CD14-positive monocyte (primary cell): ENCODE measurements around the gene NKAIN2. TPM values are rescaled to one million over a fixed set of nuclear protein-coding genes. Genes with fewer than 3 reads are reported as not detected.

Source experiments
- DNase-seq, 3 donors: peaks; one replicate each; pipeline ENCODE4 v3.0.0-alpha.2; 2011 to 2022
- H2AFZ ChIP-seq: 2 replicates; pipeline ENCODE4 v1.6.0; 2012; ENCODE audit warnings: mild to moderate bottlenecking, low read depth, low read length, inconsistent platforms; ENCODE audit not compliant: insufficient read depth, poor library complexity, severe bottlenecking
- H3K27ac ChIP-seq, 2 donors: 1 replicate in 1 of 2; 2 replicates in 1 of 2; pipeline ENCODE4 v1.5.1; 2012 to 2013; ENCODE audit warnings: low read length in 2 of 2, control low read depth in 1 of 2, inconsistent platforms in 1 of 2, low read depth in 1 of 2, mild to moderate bottlenecking in 1 of 2
- H3K27me3 ChIP-seq, 2 donors: one replicate each; pipeline versions ENCODE4 v1.6.0 to v1.6.1; 2011 to 2013; ENCODE audit warnings: low read length in 2 of 2; ENCODE audit not compliant: control insufficient read depth in 2 of 2, insufficient read depth in 2 of 2
- H3K36me3 ChIP-seq, 2 donors: replicated peaks in 1 of 2; 1 replicate in 1 of 2; 2 replicates in 1 of 2; pipeline versions ENCODE4 v1.5.1 to v1.6.1; 2012 to 2013; ENCODE audit warnings: low read length in 2 of 2, control low read depth in 1 of 2, inconsistent platforms in 1 of 2, mild to moderate bottlenecking in 1 of 2; ENCODE audit not compliant: insufficient read depth in 2 of 2, control insufficient read depth in 1 of 2
- H3K4me1 ChIP-seq, 2 donors: 1 replicate in 1 of 2; 2 replicates in 1 of 2; pipeline versions ENCODE4 v1.5.1 to v1.6.1; 2012 to 2013; ENCODE audit warnings: low read length in 2 of 2, control low read depth in 1 of 2, inconsistent platforms in 1 of 2, mild to moderate bottlenecking in 1 of 2, moderate library complexity in 1 of 2; ENCODE audit not compliant: insufficient read depth in 2 of 2, control insufficient read depth in 1 of 2
- H3K4me2 ChIP-seq: replicated peaks from 2 replicates; pipeline ENCODE3; 2012; ENCODE audit warnings: low read length, moderate library complexity, mild to moderate bottlenecking; ENCODE audit not compliant: poor library complexity, severe bottlenecking; ENCODE audit errors: extremely low read depth
- H3K4me3 ChIP-seq, 3 experiments: fragments of 200-600 bp in 1 of 3; sonication (generic) in 1 of 3; replicated peaks in 1 of 3; 1 replicate in 2 of 3; 2 replicates in 1 of 3; pipeline ENCODE4 v1.5.1; 2011 to 2013; ENCODE audit warnings: low read length in 3 of 3, mild to moderate bottlenecking in 3 of 3, control low read depth in 2 of 3, low read depth in 2 of 3, inconsistent platforms in 1 of 3, moderate library complexity in 1 of 3
- H3K79me2 ChIP-seq: 2 replicates; pipeline ENCODE4 v1.6.0; 2012; ENCODE audit warnings: mild to moderate bottlenecking, control low read depth, inconsistent platforms, low read length, moderate library complexity; ENCODE audit not compliant: insufficient read depth
- H3K9ac ChIP-seq: 2 replicates; pipeline ENCODE4 v1.6.0; 2017; ENCODE audit warnings: low read length, mild to moderate bottlenecking; ENCODE audit not compliant: insufficient read depth, poor library complexity, severe bottlenecking
- H3K9me3 ChIP-seq, 2 donors: replicated peaks in 1 of 2; 1 replicate in 1 of 2; 2 replicates in 1 of 2; pipeline versions ENCODE4 v1.5.1 to v1.6.1; 2012 to 2013; ENCODE audit warnings: low read length in 2 of 2, control low read depth in 1 of 2; ENCODE audit not compliant: control insufficient read depth in 1 of 2, insufficient read depth in 1 of 2
- H4K20me1 ChIP-seq: 2 replicates; pipeline ENCODE4 v1.6.0; 2012; ENCODE audit warnings: mild to moderate bottlenecking, low read length, control low read depth, moderate library complexity; ENCODE audit not compliant: insufficient read depth
- H3K27ac Mint-ChIP-seq, 7 donors: one replicate each; pipeline ENCODE4 v1.8.0; 2020; ENCODE audit warnings: mild to moderate bottlenecking in 7 of 7, mixed read lengths in 7 of 7, moderate library complexity in 6 of 7, inconsistent platforms in 2 of 7
- H3K27me3 Mint-ChIP-seq, 3 donors: one replicate each; pipeline ENCODE4 v1.8.0; 2021 to 2022; ENCODE audit warnings: low read depth in 3 of 3, mild to moderate bottlenecking in 3 of 3, mixed read lengths in 3 of 3, moderate library complexity in 3 of 3, inconsistent platforms in 1 of 3
- H3K36me3 Mint-ChIP-seq, 2 donors: one replicate each; pipeline ENCODE4 v1.8.0; 2020; ENCODE audit warnings: mixed read lengths in 2 of 2, inconsistent platforms in 1 of 2, mild to moderate bottlenecking in 1 of 2
- H3K4me1 Mint-ChIP-seq: one replicate; pipeline ENCODE4 v1.8.0; 2020; ENCODE audit warnings: mild to moderate bottlenecking, mixed read lengths
- H3K4me3 Mint-ChIP-seq, 2 donors: one replicate each; pipeline ENCODE4 v1.8.0; 2020; ENCODE audit warnings: mild to moderate bottlenecking in 2 of 2, mixed read lengths in 2 of 2, moderate library complexity in 1 of 2
- H3K9me3 Mint-ChIP-seq, 7 donors: one replicate each; pipeline ENCODE4 v1.8.0; 2020 to 2022; ENCODE audit warnings: mixed read lengths in 7 of 7, mild to moderate bottlenecking in 6 of 7, moderate library complexity in 6 of 7, inconsistent platforms in 2 of 7
- CTCF ChIP-seq: fragments of 200-600 bp; IDR thresholded peaks from one replicate; pipeline ENCODE4 v1.8.0; 2022; ENCODE audit warnings: antibody characterized with exemption, mild to moderate bottlenecking
- WGBS: methylation state at CpG from one replicate; pipeline ENCODE4 v1.1.5; 2013; ENCODE audit warnings: missing lambda C conversion rate; ENCODE audit not compliant: insufficient coverage; 5-methylcytosine and 5-hydroxymethylcytosine counted together
- intact Hi-C, 2 donors: fragments of 100-400 bp; cut with micrococcal nuclease; formaldehyde crosslinking; loops; one replicate each; pipeline versions ENCODE4 v1.15.0 to v1.15.1; 2023
- polyA plus RNA-seq, 3 donors: library from polyadenylated mRNA; depleted of rRNA in 1 of 3; unstranded in 2 of 3; stranded (reverse) in 1 of 3; fragments of 300-500 nt in 2 of 3; fragments of >200 nt in 1 of 3; fragmentation: Illumina TruSeq in 2 of 3; gene quantifications; 1 replicate in 2 of 3; 2 replicates in 1 of 3; pipeline ENCODE4 v1.2.3, GENCODE V29; 2012 to 2021

Gene NKAIN2
- polyA plus RNA-seq, 3 donors = not detected

- no peaks in the 10 kb centered on the region for H3K79me2 ChIP-seq
- peak overlapping the region in 1 of 7 donors; percentile 3 for H3K27ac Mint-ChIP-seq
- H3K27me3 ChIP-seq = no peaks in the 10 kb centered on the region
- H3K4me3 Mint-ChIP-seq = no peak overlapping the region
- H3K9me3 ChIP-seq = no peaks in the 10 kb centered on the region
- H3K4me3 ChIP-seq = no peak overlapping the region
- H3K4me2 ChIP-seq = no peak overlapping the region
- 61% methylated on average over 2 of the region's 4 CpGs for WGBS
- DNase-seq = no peak
- no peaks in the 10 kb centered on the region for H3K9me3 Mint-ChIP-seq
- no peaks in the 10 kb centered on the region for H3K4me1 ChIP-seq
- H3K27ac ChIP-seq = no peak overlapping the region
- intact Hi-C loops = no loop called here
- no peak overlapping the region for H3K9ac ChIP-seq
- no peaks in the 10 kb centered on the region for H3K36me3 ChIP-seq
- peaks cover 0 to 1% (median 0%) of the 10 kb centered on the region in 3 donors for H3K27me3 Mint-ChIP-seq
- H4K20me1 ChIP-seq = no peaks in the 10 kb centered on the region
- no peaks in the 10 kb centered on the region for H3K36me3 Mint-ChIP-seq
- peaks cover 2% of the 10 kb centered on the region for H3K4me1 Mint-ChIP-seq
- TF ChIP-seq CTCF = no peak
- no peak overlapping the region for H2AFZ ChIP-seq
Observed at GRCh38 chr6:123965894-123966293, 162.2 kb downstream of the NKAIN2 start.

GRCh38 chr6:123966618-123967017, 163.0 kb downstream of the NKAIN2 start:
- H3K4me1 ChIP-seq = no peaks in the 10 kb centered on the region
- H3K27me3 Mint-ChIP-seq = peaks cover 0 to 1% (median 0%) of the 10 kb centered on the region in 3 donors
- H4K20me1 ChIP-seq = no peaks in the 10 kb centered on the region
- H3K4me3 Mint-ChIP-seq = no peak overlapping the region
- no peaks in the 10 kb centered on the region for H3K9me3 ChIP-seq
- H3K9ac ChIP-seq = no peak overlapping the region
- H3K36me3 ChIP-seq = no peaks in the 10 kb centered on the region
- no peak overlapping the region for H3K4me2 ChIP-seq
- H3K27me3 ChIP-seq = no peaks in the 10 kb centered on the region
- no CpG with 5 or more reads among the region's 2 CpGs for WGBS
- intact Hi-C loops = no loop called here
- no peak for TF ChIP-seq CTCF
- no peaks in the 10 kb centered on the region for H3K9me3 Mint-ChIP-seq
- peaks cover 2% of the 10 kb centered on the region for H3K4me1 Mint-ChIP-seq
- H2AFZ ChIP-seq = no peak overlapping the region
- H3K4me3 ChIP-seq = no peak overlapping the region
- H3K27ac ChIP-seq = no peak overlapping the region
- H3K27ac Mint-ChIP-seq = no peak overlapping the region
- no peaks in the 10 kb centered on the region for H3K36me3 Mint-ChIP-seq
- no peaks in the 10 kb centered on the region for H3K79me2 ChIP-seq
- DNase-seq = no peak
